ENCODE data around the gene COL26A1.

The COL26A1 gene

GRCh38 chr7:101534015-101534803 lies 171.5 kb downstream of the COL26A1 start:
- no peak for DNase-seq (ENCODE audit: low read depth in 2 of 2)

- no peak for DNase-seq (ENCODE audit: low read depth in 2 of 2)
These were observed 172.2 kb downstream of the COL26A1 start for GRCh38 chr7:101534873-101535272.

- no peak for DNase-seq (ENCODE audit: low read depth in 2 of 2)
These were observed 172.7 kb downstream of the COL26A1 start for GRCh38 chr7:101535351-101535751.

GRCh38 chr7:101536232-101536631 lies 173.6 kb downstream of the COL26A1 start:
- no peak for DNase-seq (ENCODE audit: low read depth in 2 of 2)

- DNase-seq (ENCODE audit: low read depth in 2 of 2), result no peak
These were observed 174.0 kb downstream of the COL26A1 start for GRCh38 chr7:101536668-101537067.

GRCh38 chr7:101537205-101537604 lies 174.5 kb downstream of the COL26A1 start:
- no peak for DNase-seq (ENCODE audit: low read depth in 2 of 2)

- DNase-seq (ENCODE audit: low read depth in 2 of 2), result no peak
These were observed 175.4 kb downstream of the COL26A1 start for GRCh38 chr7:101537935-101538595.

- peak; percentile 4 to 9 for DNase-seq (ENCODE audit: low read depth in 2 of 2)
These were observed 176.2 kb downstream of the COL26A1 start for GRCh38 chr7:101538596-101539459.

- no peak for DNase-seq (ENCODE audit: low read depth in 2 of 2)
These were observed 177.1 kb downstream of the COL26A1 start for GRCh38 chr7:101539784-101540183.

GRCh38 chr7:101542527-101543241 lies 180.0 kb downstream of the COL26A1 start:
- peak; percentile 19 to 48 for DNase-seq (ENCODE audit: low read depth in 2 of 2)

GRCh38 chr7:101543242-101543766 lies 180.6 kb downstream of the COL26A1 start:
- DNase-seq (ENCODE audit: low read depth in 2 of 2), result no peak

GRCh38 chr7:101543846-101544245 lies 181.2 kb downstream of the COL26A1 start:
- DNase-seq (ENCODE audit: low read depth in 2 of 2), result no peak

GRCh38 chr7:101545441-101546190 lies 182.9 kb downstream of the COL26A1 start:
- DNase-seq (ENCODE audit: low read depth in 2 of 2), result no peak

- no peak for DNase-seq (ENCODE audit: low read depth in 2 of 2)
These were observed 183.7 kb downstream of the COL26A1 start for GRCh38 chr7:101546308-101546936.

- no peak for DNase-seq (ENCODE audit: low read depth in 2 of 2)
These were observed 184.6 kb downstream of the COL26A1 start for GRCh38 chr7:101547022-101547915.

- DNase-seq (ENCODE audit: low read depth in 2 of 2), result no peak
These were observed 185.4 kb downstream of the COL26A1 start for GRCh38 chr7:101547916-101548661.

- DNase-seq (ENCODE audit: low read depth in 2 of 2), result no peak
These were observed 187.1 kb downstream of the COL26A1 start for GRCh38 chr7:101549734-101550133.

Data from stimulated activated CD8-positive, alpha-beta memory T cell treated with anti-CD3 and anti-CD28 coated beads, Interleukin-15, amount 100 ng/mL, for 4 hours (primary cell).